K562 (cell line): ENCODE data around the gene SOST. TPM values are rescaled to one million over a fixed set of nuclear protein-coding genes. Genes with fewer than 3 reads are reported as not detected.
A peak's percentile ranks its signal among the peaks of the same experiment; 100 is the strongest.

Experiments
- MCM3 ChIP-seq: fragments of 450-650 bp; IDR thresholded peaks from 2 replicates; pipeline ENCODE4 v1.6.1; 2016
- POLR2AphosphoS5 ChIP-seq: IDR thresholded peaks from 2 replicates; pipeline ENCODE4 v1.6.1; 2011; ENCODE audit warnings: mild to moderate bottlenecking, low read depth, low read length, moderate library complexity; ENCODE audit not compliant: control insufficient read depth, insufficient read depth
- RBM14 ChIP-seq: fragments of 200-400 bp; formaldehyde crosslinking; IDR thresholded peaks from 2 replicates; pipeline ENCODE4 v1.6.1; 2018; ENCODE audit warnings: low read depth, mild to moderate bottlenecking, low read length, moderate library complexity, borderline replicate concordance; ENCODE audit not compliant: insufficient read depth
- RUNX1 ChIP-seq: sonication (generic); IDR thresholded peaks from 2 replicates; pipeline ENCODE4 v1.6.1; 2016; ENCODE audit warnings: antibody characterized with exemption, low read depth
- TAF15 ChIP-seq: fragments of 200-400 bp; formaldehyde crosslinking; IDR thresholded peaks from 2 replicates; pipeline ENCODE4 v1.6.1; 2017; ENCODE audit warnings: mild to moderate bottlenecking, low read depth, low read length, moderate library complexity
- TCF7L2 ChIP-seq: fragments of 150-350 bp; IDR thresholded peaks from 2 replicates; pipeline ENCODE4 v1.6.1; 2016; ENCODE audit warnings: low read depth, mild to moderate bottlenecking, low read length, moderate library complexity
- ZC3H8 ChIP-seq: fragments of 450-650 bp; IDR thresholded peaks from 2 replicates; pipeline ENCODE4 v1.6.1; 2017
- ZNF165 ChIP-seq: fragments of 250-450 bp; sonication (Bioruptor Pico); IDR thresholded peaks from 2 replicates; pipeline ENCODE4 v1.4.0; 2020; ENCODE audit warnings: borderline replicate concordance
- ZNF79 ChIP-seq: fragments of 250-450 bp; sonication (Bioruptor Pico); IDR thresholded peaks from 2 replicates; pipeline ENCODE4 v1.4.0; 2020; ENCODE audit warnings: low read depth, mild to moderate bottlenecking, moderate library complexity
- polyA plus RNA-seq, 8 experiments: library from polyadenylated mRNA; depleted of rRNA in 4 of 8; stranded (reverse) in 5 of 8; unstranded in 3 of 8; fragments of >200 nt; fragmentation: Nextera tagmentation in 2 of 8; fragmentation: Illumina TruSeq in 1 of 8; extraction: Ambion mirVana in 2 of 8; extraction: Trizol in 1 of 8; gene quantifications; 2 replicates each; pipeline versions ENCODE4 v1.2.1 to v1.2.3, GENCODE V29; 2011 to 2014; ENCODE audit warnings: inconsistent platforms in 1 of 8, missing spikeins in 1 of 8
- total RNA-seq, 7 experiments: library from RNA; depleted of rRNA in 6 of 7; stranded (reverse); fragments of >200 nt in 6 of 7; fragmentation: Illumina TruSeq in 2 of 7; extraction: Trizol in 2 of 7; gene quantifications; 2 replicates each; pipeline versions ENCODE4 v1.2.1 to v1.2.3, GENCODE V29; 2011 to 2021; ENCODE audit warnings: low replicate concordance in 1 of 7
- TF ChIP-seq, protein P1 (sequence below): fragments of 250-450 bp; sonication (Bioruptor Pico); IDR thresholded peaks from 2 replicates; pipeline ENCODE4 v1.5.0; 2022; ENCODE audit warnings: mild to moderate bottlenecking
- TF ChIP-seq, protein P2 (sequence below): sonication (generic); formaldehyde crosslinking; IDR thresholded peaks from 2 replicates; pipeline ENCODE4 v1.8.0; 2022; ENCODE audit warnings: missing genetic modification reagents, mild to moderate bottlenecking, borderline replicate concordance
- TF ChIP-seq, protein P3 (sequence below): fragments of 250-450 bp; sonication (Bioruptor Pico); IDR thresholded peaks from 2 replicates; pipeline ENCODE4 v1.8.0; 2022; ENCODE audit warnings: moderate library complexity, mild to moderate bottlenecking, inconsistent platforms
- TF ChIP-seq, protein P4 (sequence below): fragments of 450-650 bp; formaldehyde crosslinking; IDR thresholded peaks from 2 replicates; pipeline ENCODE4 v1.4.0; 2020; ENCODE audit warnings: mild to moderate bottlenecking, moderate library complexity
- TF ChIP-seq, protein P5 (sequence below), 3 experiments: IDR thresholded peaks in 2 of 3; conservative IDR thresholded peaks in 1 of 3; 2 replicates each; pipeline ENCODE4 v1.5.1; 2011 to 2012; ENCODE audit warnings: low read length in 3 of 3, mild to moderate bottlenecking in 3 of 3, control low read depth in 2 of 3, improper control_type of control experiment in 1 of 3, inconsistent platforms in 1 of 3, low read depth in 1 of 3, mixed read lengths in 1 of 3, moderate library complexity in 1 of 3; ENCODE audit not compliant: insufficient read depth in 2 of 3
- TF ChIP-seq, protein P6 (sequence below): sonication (generic); formaldehyde crosslinking; IDR thresholded peaks from 2 replicates; pipeline ENCODE4 v1.8.0; 2023; ENCODE audit warnings: mild to moderate bottlenecking, missing genetic modification reagents
- TF ChIP-seq, protein P7 (sequence below), 2 experiments: IDR thresholded peaks; 2 replicates each; pipeline ENCODE4 v1.6.1; 2012; ENCODE audit warnings: improper control_type of control experiment in 2 of 2, low read depth in 2 of 2, low read length in 2 of 2, borderline replicate concordance in 1 of 2

SOST gene
- total and polyA plus RNA-seq, 9 of the 15 experiments (the other 6 are each of a cell fraction or from before 2014, with no cell fraction given) = not detected

DNA sequence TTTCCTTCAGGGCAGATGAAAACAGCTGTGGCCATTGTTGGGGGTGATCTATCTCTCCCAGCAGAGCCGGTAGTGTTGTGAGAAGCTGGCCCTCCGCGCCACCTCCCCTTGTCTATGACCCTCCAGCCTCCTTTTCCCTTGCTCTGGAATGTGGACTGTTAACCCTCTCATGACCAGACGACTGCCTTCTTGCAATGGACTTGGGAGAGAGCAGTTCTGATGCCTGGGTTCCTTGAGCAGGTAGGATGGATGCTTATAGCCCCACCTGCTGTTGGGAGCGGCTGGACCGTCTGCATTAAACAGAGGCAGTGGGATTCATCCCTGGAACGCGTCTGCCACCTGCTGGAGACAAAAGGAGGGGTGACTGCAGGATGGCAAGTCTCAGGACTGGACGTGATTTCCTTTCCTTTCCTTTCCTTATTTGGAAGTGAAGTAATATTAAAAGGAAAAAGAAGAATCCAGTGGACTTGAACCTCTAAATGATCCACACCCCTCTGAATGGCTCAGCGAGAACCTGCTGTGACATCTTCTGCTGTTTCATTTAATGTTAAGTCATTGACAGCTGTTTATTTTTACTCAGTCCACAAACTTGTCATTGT is 1.8 kb upstream of the SOST start (continued):
- TF ChIP-seq, protein P1, sequence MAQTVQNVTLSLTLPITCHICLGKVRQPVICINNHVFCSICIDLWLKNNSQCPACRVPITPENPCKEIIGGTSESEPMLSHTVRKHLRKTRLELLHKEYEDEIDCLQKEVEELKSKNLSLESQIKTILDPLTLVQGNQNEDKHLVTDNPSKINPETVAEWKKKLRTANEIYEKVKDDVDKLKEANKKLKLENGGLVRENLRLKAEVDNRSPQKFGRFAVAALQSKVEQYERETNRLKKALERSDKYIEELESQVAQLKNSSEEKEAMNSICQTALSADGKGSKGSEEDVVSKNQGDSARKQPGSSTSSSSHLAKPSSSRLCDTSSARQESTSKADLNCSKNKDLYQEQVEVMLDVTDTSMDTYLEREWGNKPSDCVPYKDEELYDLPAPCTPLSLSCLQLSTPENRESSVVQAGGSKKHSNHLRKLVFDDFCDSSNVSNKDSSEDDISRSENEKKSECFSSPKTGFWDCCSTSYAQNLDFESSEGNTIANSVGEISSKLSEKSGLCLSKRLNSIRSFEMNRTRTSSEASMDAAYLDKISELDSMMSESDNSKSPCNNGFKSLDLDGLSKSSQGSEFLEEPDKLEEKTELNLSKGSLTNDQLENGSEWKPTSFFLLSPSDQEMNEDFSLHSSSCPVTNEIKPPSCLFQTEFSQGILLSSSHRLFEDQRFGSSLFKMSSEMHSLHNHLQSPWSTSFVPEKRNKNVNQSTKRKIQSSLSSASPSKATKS = no peak
- TF ChIP-seq RBM14 (no peak), POLR2AphosphoS5 (no peak), TAF15 (no peak), ZNF165 (CRISPR knock-in tag) (no peak), MCM3 (no peak), TCF7L2 (no peak), ZNF79 (CRISPR knock-in tag) (no peak), ZC3H8 (no peak), RUNX1 (no peak)
- TF ChIP-seq, protein P2, sequence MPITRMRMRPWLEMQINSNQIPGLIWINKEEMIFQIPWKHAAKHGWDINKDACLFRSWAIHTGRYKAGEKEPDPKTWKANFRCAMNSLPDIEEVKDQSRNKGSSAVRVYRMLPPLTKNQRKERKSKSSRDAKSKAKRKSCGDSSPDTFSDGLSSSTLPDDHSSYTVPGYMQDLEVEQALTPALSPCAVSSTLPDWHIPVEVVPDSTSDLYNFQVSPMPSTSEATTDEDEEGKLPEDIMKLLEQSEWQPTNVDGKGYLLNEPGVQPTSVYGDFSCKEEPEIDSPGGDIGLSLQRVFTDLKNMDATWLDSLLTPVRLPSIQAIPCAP (CRISPR knock-in tag) = no peak
- TF ChIP-seq, protein P3, sequence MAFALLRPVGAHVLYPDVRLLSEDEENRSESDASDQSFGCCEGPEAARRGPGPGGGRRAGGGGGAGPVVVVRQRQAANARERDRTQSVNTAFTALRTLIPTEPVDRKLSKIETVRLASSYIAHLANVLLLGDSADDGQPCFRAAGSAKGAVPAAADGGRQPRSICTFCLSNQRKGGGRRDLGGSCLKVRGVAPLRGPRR (CRISPR knock-in tag) = no peak
- TF ChIP-seq, protein P4, sequence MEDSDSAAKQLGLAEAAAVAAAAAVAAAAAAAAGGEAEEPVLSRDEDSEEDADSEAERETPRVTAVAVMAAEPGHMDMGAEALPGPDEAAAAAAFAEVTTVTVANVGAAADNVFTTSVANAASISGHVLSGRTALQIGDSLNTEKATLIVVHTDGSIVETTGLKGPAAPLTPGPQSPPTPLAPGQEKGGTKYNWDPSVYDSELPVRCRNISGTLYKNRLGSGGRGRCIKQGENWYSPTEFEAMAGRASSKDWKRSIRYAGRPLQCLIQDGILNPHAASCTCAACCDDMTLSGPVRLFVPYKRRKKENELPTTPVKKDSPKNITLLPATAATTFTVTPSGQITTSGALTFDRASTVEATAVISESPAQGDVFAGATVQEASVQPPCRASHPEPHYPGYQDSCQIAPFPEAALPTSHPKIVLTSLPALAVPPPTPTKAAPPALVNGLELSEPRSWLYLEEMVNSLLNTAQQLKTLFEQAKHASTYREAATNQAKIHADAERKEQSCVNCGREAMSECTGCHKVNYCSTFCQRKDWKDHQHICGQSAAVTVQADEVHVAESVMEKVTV = peak; percentile 99
- TF ChIP-seq, protein P5, sequence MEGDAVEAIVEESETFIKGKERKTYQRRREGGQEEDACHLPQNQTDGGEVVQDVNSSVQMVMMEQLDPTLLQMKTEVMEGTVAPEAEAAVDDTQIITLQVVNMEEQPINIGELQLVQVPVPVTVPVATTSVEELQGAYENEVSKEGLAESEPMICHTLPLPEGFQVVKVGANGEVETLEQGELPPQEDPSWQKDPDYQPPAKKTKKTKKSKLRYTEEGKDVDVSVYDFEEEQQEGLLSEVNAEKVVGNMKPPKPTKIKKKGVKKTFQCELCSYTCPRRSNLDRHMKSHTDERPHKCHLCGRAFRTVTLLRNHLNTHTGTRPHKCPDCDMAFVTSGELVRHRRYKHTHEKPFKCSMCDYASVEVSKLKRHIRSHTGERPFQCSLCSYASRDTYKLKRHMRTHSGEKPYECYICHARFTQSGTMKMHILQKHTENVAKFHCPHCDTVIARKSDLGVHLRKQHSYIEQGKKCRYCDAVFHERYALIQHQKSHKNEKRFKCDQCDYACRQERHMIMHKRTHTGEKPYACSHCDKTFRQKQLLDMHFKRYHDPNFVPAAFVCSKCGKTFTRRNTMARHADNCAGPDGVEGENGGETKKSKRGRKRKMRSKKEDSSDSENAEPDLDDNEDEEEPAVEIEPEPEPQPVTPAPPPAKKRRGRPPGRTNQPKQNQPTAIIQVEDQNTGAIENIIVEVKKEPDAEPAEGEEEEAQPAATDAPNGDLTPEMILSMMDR (IDR thresholded peaks at IDR 0.05 in 2 of 3, conservative IDR thresholded peaks at IDR 0.05 in 1 of 3; ENCODE audit: insufficient read depth in 2 of 3, low read depth in 1 of 3, low read length in 3 of 3) = peak; percentile 99 to 100 (median 100)
- TF ChIP-seq, protein P6, sequence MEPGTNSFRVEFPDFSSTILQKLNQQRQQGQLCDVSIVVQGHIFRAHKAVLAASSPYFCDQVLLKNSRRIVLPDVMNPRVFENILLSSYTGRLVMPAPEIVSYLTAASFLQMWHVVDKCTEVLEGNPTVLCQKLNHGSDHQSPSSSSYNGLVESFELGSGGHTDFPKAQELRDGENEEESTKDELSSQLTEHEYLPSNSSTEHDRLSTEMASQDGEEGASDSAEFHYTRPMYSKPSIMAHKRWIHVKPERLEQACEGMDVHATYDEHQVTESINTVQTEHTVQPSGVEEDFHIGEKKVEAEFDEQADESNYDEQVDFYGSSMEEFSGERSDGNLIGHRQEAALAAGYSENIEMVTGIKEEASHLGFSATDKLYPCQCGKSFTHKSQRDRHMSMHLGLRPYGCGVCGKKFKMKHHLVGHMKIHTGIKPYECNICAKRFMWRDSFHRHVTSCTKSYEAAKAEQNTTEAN (CRISPR knock-in tag) = no peak
- TF ChIP-seq, protein P7, sequence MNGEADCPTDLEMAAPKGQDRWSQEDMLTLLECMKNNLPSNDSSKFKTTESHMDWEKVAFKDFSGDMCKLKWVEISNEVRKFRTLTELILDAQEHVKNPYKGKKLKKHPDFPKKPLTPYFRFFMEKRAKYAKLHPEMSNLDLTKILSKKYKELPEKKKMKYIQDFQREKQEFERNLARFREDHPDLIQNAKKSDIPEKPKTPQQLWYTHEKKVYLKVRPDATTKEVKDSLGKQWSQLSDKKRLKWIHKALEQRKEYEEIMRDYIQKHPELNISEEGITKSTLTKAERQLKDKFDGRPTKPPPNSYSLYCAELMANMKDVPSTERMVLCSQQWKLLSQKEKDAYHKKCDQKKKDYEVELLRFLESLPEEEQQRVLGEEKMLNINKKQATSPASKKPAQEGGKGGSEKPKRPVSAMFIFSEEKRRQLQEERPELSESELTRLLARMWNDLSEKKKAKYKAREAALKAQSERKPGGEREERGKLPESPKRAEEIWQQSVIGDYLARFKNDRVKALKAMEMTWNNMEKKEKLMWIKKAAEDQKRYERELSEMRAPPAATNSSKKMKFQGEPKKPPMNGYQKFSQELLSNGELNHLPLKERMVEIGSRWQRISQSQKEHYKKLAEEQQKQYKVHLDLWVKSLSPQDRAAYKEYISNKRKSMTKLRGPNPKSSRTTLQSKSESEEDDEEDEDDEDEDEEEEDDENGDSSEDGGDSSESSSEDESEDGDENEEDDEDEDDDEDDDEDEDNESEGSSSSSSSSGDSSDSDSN (IDR thresholded peaks at IDR 0.05; ENCODE audit: borderline replicate concordance in 1 of 2, low read depth in 2 of 2, low read length in 2 of 2) = no peak
